Osteocyte (in vitro differentiated cells): ENCODE measurements around the gene SMARCC2. TPM values are rescaled to one million over a fixed set of nuclear protein-coding genes. Genes with fewer than 3 reads are reported as not detected.

ENCODE experiments used
- DNase-seq: peaks from one replicate; pipeline ENCODE4 v3.0.0; 2021; ENCODE audit warnings: mixed read lengths; ENCODE audit not compliant: unreplicated experiment; ENCODE audit errors: extremely low spot score
- H3K27ac Mint-ChIP-seq: one replicate; pipeline ENCODE4 v1.8.0; 2021; ENCODE audit warnings: mild to moderate bottlenecking, mixed read lengths; ENCODE audit not compliant: unreplicated experiment
- H3K27me3 Mint-ChIP-seq: one replicate; pipeline ENCODE4 v1.8.0; 2021; ENCODE audit warnings: mixed read lengths; ENCODE audit not compliant: unreplicated experiment
- H3K36me3 Mint-ChIP-seq: one replicate; pipeline ENCODE4 v1.8.0; 2021; ENCODE audit warnings: mixed read lengths; ENCODE audit not compliant: unreplicated experiment
- H3K4me1 Mint-ChIP-seq: one replicate; pipeline ENCODE4 v1.8.0; 2021; ENCODE audit warnings: mixed read lengths; ENCODE audit not compliant: unreplicated experiment
- H3K4me3 Mint-ChIP-seq: one replicate; pipeline ENCODE4 v1.8.0; 2021; ENCODE audit warnings: mild to moderate bottlenecking, moderate library complexity, mixed read lengths; ENCODE audit not compliant: unreplicated experiment
- H3K9me3 Mint-ChIP-seq: one replicate; pipeline ENCODE4 v1.8.0; 2021; ENCODE audit warnings: mixed read lengths; ENCODE audit not compliant: unreplicated experiment
- CTCF ChIP-seq: fragments of 200-600 bp; sonication (generic); IDR thresholded peaks from 2 replicates; pipeline ENCODE4 v1.5.0; 2021; ENCODE audit warnings: antibody characterized with exemption, mild to moderate bottlenecking, moderate library complexity
- long read RNA-seq: library from polyadenylated mRNA; unstranded; transcript quantifications from one replicate; pipeline ENCODE4 v2.0.0, GENCODE V29; 2021
- total RNA-seq: library from RNA; stranded (reverse); gene quantifications from 2 replicates; pipeline ENCODE4 v1.2.1, GENCODE V29; 2021

SMARCC2 gene
- 122 and 128 TPM in 2 replicates for total RNA-seq
- long read RNA-seq, partial matches to known transcripts, result 42 of 52 reads
- long read RNA-seq, other reads (novel, unspliced or antisense), result 9 of 52 reads

GRCh38 chr12:56189099-56189917 lies at the start of gene SMARCC2:
SMARCC2 (minus strand) TSS chr12:56189483; CDS start chr12:56189461, 22 bp downstream.
- Mint-ChIP-seq H3K4me1 (peaks cover 38% of the 10 kb centered on the region), H3K36me3 (peaks cover 18% of the 10 kb centered on the region), H3K9me3 (no peaks in the 10 kb centered on the region), H3K27ac (peak within 1 kb of the TSS; percentile 100), H3K4me3 (peak within 1 kb of the TSS; percentile 98), H3K27me3 (no peaks in the 10 kb centered on the region)
- DNase-seq, result peak; percentile 96
- TF ChIP-seq CTCF, result peak; percentile 79

- H3K27ac Mint-ChIP-seq, result no peak overlapping the region
- DNase-seq, result no peak
- no peaks in the 10 kb centered on the region for H3K27me3 Mint-ChIP-seq
- no peaks in the 10 kb centered on the region for H3K9me3 Mint-ChIP-seq
- TF ChIP-seq CTCF, result no peak
- H3K4me1 Mint-ChIP-seq, result peaks cover 5% of the 10 kb centered on the region
- peaks cover 22% of the 10 kb centered on the region for H3K36me3 Mint-ChIP-seq
- no peak overlapping the region for H3K4me3 Mint-ChIP-seq
Measured at GRCh38 chr12:56237552-56237951, 48.3 kb upstream of the SMARCC2 start.

- no peak for TF ChIP-seq CTCF
- no peak overlapping the region for H3K4me3 Mint-ChIP-seq
- no peaks in the 10 kb centered on the region for H3K9me3 Mint-ChIP-seq
- H3K4me1 Mint-ChIP-seq, result peaks cover 3% of the 10 kb centered on the region
- no peaks in the 10 kb centered on the region for H3K27me3 Mint-ChIP-seq
- no peak overlapping the region for H3K27ac Mint-ChIP-seq
- H3K36me3 Mint-ChIP-seq, result peaks cover 17% of the 10 kb centered on the region
- no peak for DNase-seq
Measured at GRCh38 chr12:56236985-56237384, 47.7 kb upstream of the SMARCC2 start.

GRCh38 chr12:56236091-56236490 lies 46.8 kb upstream of the SMARCC2 start:
- H3K9me3 Mint-ChIP-seq, result no peaks in the 10 kb centered on the region
- no peaks in the 10 kb centered on the region for H3K27me3 Mint-ChIP-seq
- peaks cover 12% of the 10 kb centered on the region for H3K36me3 Mint-ChIP-seq
- peaks cover 2% of the 10 kb centered on the region for H3K4me1 Mint-ChIP-seq
- TF ChIP-seq CTCF, result no peak
- no peak overlapping the region for H3K4me3 Mint-ChIP-seq
- no peak overlapping the region for H3K27ac Mint-ChIP-seq
- no peak for DNase-seq

GRCh38 chr12:56234746-56235436 lies 45.6 kb upstream of the SMARCC2 start:
- Mint-ChIP-seq H3K27ac (no peak overlapping the region), H3K4me3 (no peak overlapping the region), H3K9me3 (no peaks in the 10 kb centered on the region), H3K27me3 (no peaks in the 10 kb centered on the region), H3K36me3 (peaks cover 3% of the 10 kb centered on the region), H3K4me1 (peaks cover 2% of the 10 kb centered on the region)
- no peak for TF ChIP-seq CTCF
- no peak for DNase-seq
